Neutrophil (primary cell): Measurements from ENCODE around the gene STOML1.

ENCODE experiments used
- H3K27ac ChIP-seq: fragments of 200-600 bp; sonication (generic); 2 replicates; pipeline ENCODE4 v1.5.1; 2016; ENCODE audit warnings: mild to moderate bottlenecking, moderate library complexity
- H3K27me3 ChIP-seq: fragments of 200-600 bp; sonication (generic); 2 replicates; pipeline ENCODE4 v1.6.0; 2016; ENCODE audit warnings: mild to moderate bottlenecking
- H3K36me3 ChIP-seq: fragments of 200-600 bp; sonication (generic); 2 replicates; pipeline ENCODE4 v1.5.1; 2017
- H3K4me1 ChIP-seq, 2 experiments: fragments of 200-600 bp in 1 of 2; sonication (generic) in 1 of 2; 1 replicate in 1 of 2; 2 replicates in 1 of 2; pipeline versions ENCODE4 v1.5.1 to v1.6.1; 2013 to 2016; ENCODE audit warnings: low read depth in 1 of 2, low read length in 1 of 2, mild to moderate bottlenecking in 1 of 2, moderate library complexity in 1 of 2; ENCODE audit not compliant: control insufficient read depth in 1 of 2, insufficient read depth in 1 of 2
- H3K4me3 ChIP-seq, 2 experiments: fragments of 200-600 bp in 1 of 2; sonication (generic) in 1 of 2; 1 replicate in 1 of 2; 2 replicates in 1 of 2; pipeline ENCODE4 v1.5.1; 2013 to 2016; ENCODE audit warnings: low read depth in 1 of 2, low read length in 1 of 2, mild to moderate bottlenecking in 1 of 2, moderate library complexity in 1 of 2
- H3K9me3 ChIP-seq: fragments of 200-600 bp; sonication (generic); 2 replicates; pipeline ENCODE4 v1.5.1; 2016
- TF ChIP-seq, protein P1 (sequence below): fragments of 200-600 bp; sonication (generic); IDR thresholded peaks from 2 replicates; pipeline ENCODE4 v1.5.1; 2016; ENCODE audit warnings: antibody characterized with exemption

The STOML1 gene

DNA sequence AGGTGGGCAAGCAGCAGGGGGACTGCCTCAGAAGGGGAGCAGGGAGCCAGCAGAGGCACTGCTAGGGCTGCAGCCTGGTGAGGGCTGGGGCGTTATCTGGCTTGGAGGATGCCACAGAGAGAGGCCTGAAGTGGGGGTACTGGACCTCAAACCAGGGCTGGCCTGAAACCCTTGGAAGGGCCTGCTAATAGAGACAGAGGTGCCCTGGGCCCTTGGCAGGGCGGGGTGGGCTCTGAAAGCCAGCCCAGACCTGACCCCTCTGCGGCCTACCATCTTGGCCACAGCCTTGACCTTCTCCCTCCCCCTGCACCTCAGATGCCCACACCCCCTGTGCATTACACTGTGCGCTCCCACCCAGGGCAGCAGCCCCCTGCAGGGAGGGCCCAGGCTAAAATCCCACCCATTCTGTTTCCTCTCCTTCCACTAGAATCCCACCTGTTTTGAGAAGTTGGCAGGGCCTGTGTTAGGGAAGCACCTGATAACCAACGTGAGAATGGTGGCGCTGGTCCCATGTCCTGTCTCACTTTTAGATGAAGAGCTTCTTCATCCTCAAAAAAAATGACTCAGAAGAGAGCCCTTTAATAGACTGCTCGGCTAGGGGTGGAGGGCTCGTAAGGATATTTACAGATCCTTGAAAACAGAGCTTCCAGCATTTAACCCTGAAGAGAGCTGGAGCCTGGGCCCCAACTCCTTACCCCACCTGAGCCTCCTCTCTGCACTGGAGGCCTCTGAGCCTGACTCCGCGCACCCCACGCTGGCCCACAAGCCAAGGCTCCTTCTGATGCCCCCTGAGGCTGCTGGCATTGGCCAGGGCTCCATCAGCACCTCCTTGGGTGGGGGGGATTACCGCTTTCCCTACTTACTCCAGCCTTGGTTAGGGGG is 36.0 kb downstream of the STOML1 start:
- TF ChIP-seq, protein P1, sequence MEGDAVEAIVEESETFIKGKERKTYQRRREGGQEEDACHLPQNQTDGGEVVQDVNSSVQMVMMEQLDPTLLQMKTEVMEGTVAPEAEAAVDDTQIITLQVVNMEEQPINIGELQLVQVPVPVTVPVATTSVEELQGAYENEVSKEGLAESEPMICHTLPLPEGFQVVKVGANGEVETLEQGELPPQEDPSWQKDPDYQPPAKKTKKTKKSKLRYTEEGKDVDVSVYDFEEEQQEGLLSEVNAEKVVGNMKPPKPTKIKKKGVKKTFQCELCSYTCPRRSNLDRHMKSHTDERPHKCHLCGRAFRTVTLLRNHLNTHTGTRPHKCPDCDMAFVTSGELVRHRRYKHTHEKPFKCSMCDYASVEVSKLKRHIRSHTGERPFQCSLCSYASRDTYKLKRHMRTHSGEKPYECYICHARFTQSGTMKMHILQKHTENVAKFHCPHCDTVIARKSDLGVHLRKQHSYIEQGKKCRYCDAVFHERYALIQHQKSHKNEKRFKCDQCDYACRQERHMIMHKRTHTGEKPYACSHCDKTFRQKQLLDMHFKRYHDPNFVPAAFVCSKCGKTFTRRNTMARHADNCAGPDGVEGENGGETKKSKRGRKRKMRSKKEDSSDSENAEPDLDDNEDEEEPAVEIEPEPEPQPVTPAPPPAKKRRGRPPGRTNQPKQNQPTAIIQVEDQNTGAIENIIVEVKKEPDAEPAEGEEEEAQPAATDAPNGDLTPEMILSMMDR: no peak
- Histone ChIP-seq H3K9me3 (no peaks in the 10 kb centered on the region), H3K4me1 (no peaks in the 10 kb centered on the region), H3K4me3 (no peak overlapping the region), H3K36me3 (no peaks in the 10 kb centered on the region), H3K27me3 (peaks cover 50% of the 10 kb centered on the region), H3K27ac (no peak overlapping the region)

DNA sequence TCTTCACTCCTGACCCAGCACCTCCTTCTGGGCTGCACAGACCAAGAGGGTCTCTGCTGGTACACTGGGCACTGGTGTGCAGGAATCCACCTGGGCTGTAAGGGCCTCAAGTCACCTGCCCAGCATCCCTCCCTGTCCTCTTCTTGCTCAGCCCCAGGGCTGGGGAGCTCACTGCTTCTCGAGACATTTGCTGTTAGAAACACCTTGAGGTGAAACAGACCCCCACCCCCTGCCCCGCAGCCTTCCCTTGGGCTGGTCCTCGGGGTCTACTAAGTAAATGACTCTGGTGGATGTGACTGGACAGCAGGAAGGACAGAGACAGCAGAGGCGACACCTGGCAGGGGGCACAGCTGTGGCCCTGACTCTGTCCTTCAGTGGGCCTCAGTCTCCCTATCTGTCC is 36.8 kb downstream of the STOML1 start:
- H3K27ac ChIP-seq: no peak overlapping the region
- peaks cover 50% of the 10 kb centered on the region for H3K27me3 ChIP-seq
- TF ChIP-seq, protein P1: no peak
- no peak overlapping the region for H3K4me3 ChIP-seq
- no peaks in the 10 kb centered on the region for H3K9me3 ChIP-seq
- no peaks in the 10 kb centered on the region for H3K36me3 ChIP-seq
- no peaks in the 10 kb centered on the region for H3K4me1 ChIP-seq

DNA sequence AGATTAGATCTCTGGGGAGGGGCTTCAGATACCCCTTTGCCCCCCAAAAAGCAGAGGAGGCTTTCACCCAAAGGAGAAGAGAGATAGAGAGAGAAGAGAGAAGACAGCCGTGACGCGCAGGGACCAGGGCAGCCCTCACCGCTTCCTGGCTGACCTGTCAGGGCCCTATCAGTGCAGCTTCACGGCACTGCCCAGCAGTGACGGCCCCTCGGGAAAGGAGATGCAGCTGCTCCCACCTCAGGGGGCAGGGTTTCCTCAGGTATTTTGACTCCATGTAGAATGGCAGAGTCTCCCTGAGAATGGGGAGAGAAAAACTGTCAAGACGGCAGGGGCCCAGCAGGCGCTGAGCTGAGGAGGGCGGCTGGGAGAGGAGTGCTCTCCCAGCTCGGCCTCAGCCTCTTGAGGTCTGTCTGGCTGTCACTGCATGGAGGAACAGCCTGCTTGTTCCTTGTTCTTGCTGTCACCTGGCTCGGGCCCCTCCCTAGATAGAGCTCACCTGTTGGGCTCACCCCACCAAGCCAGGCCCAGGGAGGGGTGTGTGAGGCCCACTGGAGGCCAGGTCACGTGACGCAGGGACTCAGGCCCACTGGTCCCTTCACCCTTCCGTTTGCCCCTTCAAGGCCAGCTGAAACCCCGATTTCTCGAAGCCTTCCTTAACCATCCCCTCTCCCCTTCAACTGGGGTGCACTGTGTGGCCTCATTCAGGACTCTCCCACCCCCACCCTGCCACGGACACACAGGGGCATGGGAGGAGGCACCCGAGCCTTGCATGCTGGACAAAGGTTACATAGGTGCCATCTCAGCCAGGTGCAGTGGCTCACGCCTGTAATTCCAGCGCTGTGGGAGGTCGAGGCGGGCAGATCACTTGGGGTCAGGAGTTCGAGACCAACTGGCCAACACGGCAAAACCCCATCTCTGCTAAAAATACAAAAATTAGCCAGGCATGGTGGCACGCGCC is 37.6 kb downstream of the STOML1 start:
- no peak overlapping the region for H3K4me3 ChIP-seq
- H3K9me3 ChIP-seq: no peaks in the 10 kb centered on the region
- no peaks in the 10 kb centered on the region for H3K4me1 ChIP-seq
- H3K27ac ChIP-seq: no peak overlapping the region
- H3K36me3 ChIP-seq: no peaks in the 10 kb centered on the region
- TF ChIP-seq, protein P1: no peak
- peaks cover 44% of the 10 kb centered on the region for H3K27me3 ChIP-seq

DNA sequence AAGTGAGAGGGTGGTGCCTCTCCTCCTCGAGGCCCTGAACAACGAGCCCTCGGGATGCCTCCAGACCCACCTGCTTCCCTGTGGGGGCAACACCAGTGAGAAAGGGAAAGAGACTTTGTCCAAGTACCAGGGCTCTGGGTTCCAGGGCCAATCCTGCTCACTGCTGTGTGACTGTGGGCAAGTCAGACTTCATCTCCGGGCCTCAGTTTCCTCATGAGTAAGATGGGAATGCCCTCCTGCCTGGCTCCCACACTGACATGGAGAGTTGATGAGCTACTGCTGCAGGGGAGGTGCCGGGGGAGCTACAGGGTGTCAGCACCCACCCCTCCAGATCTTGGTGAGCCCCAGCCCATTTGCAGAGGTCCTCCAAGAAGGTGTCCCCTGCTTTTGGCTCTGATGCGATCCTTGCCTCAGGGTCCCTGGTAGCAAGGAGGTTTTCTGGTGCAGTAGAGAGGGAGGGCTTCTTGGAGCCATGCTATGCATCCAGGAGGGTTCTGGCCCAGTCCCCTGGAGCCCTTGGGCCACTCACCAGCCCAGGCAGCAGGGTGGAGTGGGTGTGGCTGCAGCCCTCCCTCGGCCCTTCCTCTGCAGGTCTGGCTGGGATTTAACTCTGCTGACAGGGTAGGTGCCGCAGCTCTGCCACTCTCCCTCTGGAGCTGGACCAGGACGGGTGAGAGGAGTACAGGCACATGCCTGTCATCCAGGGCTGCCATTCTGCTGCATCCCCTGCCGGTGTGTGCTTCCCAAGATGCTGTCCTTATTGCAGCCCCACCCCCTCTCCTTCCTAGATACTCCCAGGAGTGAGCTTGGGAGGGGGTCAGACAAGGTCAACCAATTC is 39.0 kb downstream of the STOML1 start:
- TF ChIP-seq, protein P1: no peak
- H3K4me1 ChIP-seq: no peaks in the 10 kb centered on the region
- H3K4me3 ChIP-seq: no peak overlapping the region
- no peaks in the 10 kb centered on the region for H3K36me3 ChIP-seq
- no peak overlapping the region for H3K27ac ChIP-seq
- no peaks in the 10 kb centered on the region for H3K9me3 ChIP-seq
- H3K27me3 ChIP-seq: peaks cover 31% of the 10 kb centered on the region
